Left renal pelvis (tissue), 4 donors: ENCODE data around the gene SLC27A2. TPM values are rescaled to one million over a fixed set of nuclear protein-coding genes. Genes with fewer than 3 reads are reported as not detected.
"Not testable (repeated sequence)": the region's sequence is repeated elsewhere in the genome, so short reads cannot be mapped to it uniquely, and the experiment has no call there.

Experiments used
- DNase-seq, 4 donors: peaks; one replicate each; pipeline ENCODE4 v3.0.0-alpha.2; 2013; ENCODE audit warnings: low read depth in 4 of 4, low spot score in 3 of 4
- polyA plus RNA-seq, 4 donors: library from polyadenylated mRNA; unstranded; fragments of 120-200 nt; gene quantifications; one replicate each; pipeline ENCODE4 v1.2.1, GENCODE V29; 2013; ENCODE audit not compliant: insufficient read length in 4 of 4

Gene SLC27A2
- polyA plus RNA-seq, 4 donors: 0.79 to 60.5 (median 46.1) TPM

GRCh38 chr15:50162969-50163718 is 18.9 kb upstream of the SLC27A2 start:
- no peak for DNase-seq

GRCh38 chr15:50163719-50164410 is 18.1 kb upstream of the SLC27A2 start:
- DNase-seq: no peak

GRCh38 chr15:50164458-50164857 is 17.5 kb upstream of the SLC27A2 start:
- DNase-seq: no peak

GRCh38 chr15:50166216-50166615 is 15.8 kb upstream of the SLC27A2 start:
- DNase-seq: no peak

GRCh38 chr15:50167110-50167509 is 14.9 kb upstream of the SLC27A2 start:
- DNase-seq: no peak

- no peak for DNase-seq
Observed at GRCh38 chr15:50168379-50168778, 13.6 kb upstream of the SLC27A2 start.

GRCh38 chr15:50168783-50169411 is 13.1 kb upstream of the SLC27A2 start:
- no peak for DNase-seq

- DNase-seq: not testable (repeated sequence)
Observed at GRCh38 chr15:50172360-50172895, 9.6 kb upstream of the SLC27A2 start.

- DNase-seq: no peak
Observed at GRCh38 chr15:50176869-50177268, 5.1 kb upstream of the SLC27A2 start.

GRCh38 chr15:50180091-50180490 is 1.9 kb upstream of the SLC27A2 start:
- DNase-seq: no peak

GRCh38 chr15:50180582-50180981 is 1.4 kb upstream of the SLC27A2 start:
- no peak for DNase-seq

- DNase-seq: no peak
Observed at GRCh38 chr15:50181201-50181968, 611 bp upstream of the SLC27A2 start.

GRCh38 chr15:50182219-50183013 is 420 bp downstream of the SLC27A2 start:
- DNase-seq: no peak

GRCh38 chr15:50183112-50183794 is 1.3 kb downstream of the SLC27A2 start:
- DNase-seq: no peak

GRCh38 chr15:50184863-50185504 is 3.0 kb downstream of the SLC27A2 start:
- DNase-seq: no peak

GRCh38 chr15:50186090-50186489 is 4.1 kb downstream of the SLC27A2 start:
- no peak for DNase-seq

GRCh38 chr15:50186752-50187151 is 4.8 kb downstream of the SLC27A2 start:
- DNase-seq: no peak

- no peak for DNase-seq
Observed at GRCh38 chr15:50187525-50187924, 5.5 kb downstream of the SLC27A2 start.

- no peak for DNase-seq
Observed at GRCh38 chr15:50187997-50188396, 6.0 kb downstream of the SLC27A2 start.
